ENCODE data around the gene SCRT2. TPM values are rescaled to one million over a fixed set of nuclear protein-coding genes. Genes with fewer than 3 reads are reported as not detected.

Gene SCRT2
- total RNA-seq, 1 donor from 2014 or later, result not detected

GRCh38 chr20:719068-719467, 43.5 kb upstream of the SCRT2 start:
- Histone ChIP-seq H3K27me3 (ENCODE audit: control insufficient read depth, insufficient read depth, low read length) (no peaks in the 10 kb centered on the region), H3K4me3 (ENCODE audit: low read depth, low read length) (no peak overlapping the region), H3K36me3 (ENCODE audit: control insufficient read depth, insufficient read depth, low read length) (no peaks in the 10 kb centered on the region)
- FAIRE-seq (no peak), DNase-seq (ENCODE audit: low read depth) (no peak)
- TF ChIP-seq CTCF (IDR thresholded peaks at IDR 0.05; ENCODE audit: insufficient read depth, low read length, severe bottlenecking), result no peak

- Histone ChIP-seq H3K4me3 (ENCODE audit: low read depth, low read length) (no peak overlapping the region), H3K27me3 (ENCODE audit: control insufficient read depth, insufficient read depth, low read length) (no peaks in the 10 kb centered on the region), H3K36me3 (ENCODE audit: control insufficient read depth, insufficient read depth, low read length) (no peaks in the 10 kb centered on the region)
- FAIRE-seq (no peak), DNase-seq (ENCODE audit: low read depth) (no peak)
- TF ChIP-seq CTCF (IDR thresholded peaks at IDR 0.05; ENCODE audit: insufficient read depth, low read length, severe bottlenecking), result no peak
Observed at GRCh38 chr20:717832-718231, 42.2 kb upstream of the SCRT2 start.

- no peak for TF ChIP-seq CTCF (IDR thresholded peaks at IDR 0.05; ENCODE audit: insufficient read depth, low read length, severe bottlenecking)
Observed at GRCh38 chr20:717271-717670, 41.7 kb upstream of the SCRT2 start.

GRCh38 chr20:714453-714852, 38.9 kb upstream of the SCRT2 start:
- Histone ChIP-seq H3K36me3 (ENCODE audit: control insufficient read depth, insufficient read depth, low read length) (no peaks in the 10 kb centered on the region), H3K4me3 (ENCODE audit: low read depth, low read length) (no peak overlapping the region), H3K27me3 (ENCODE audit: control insufficient read depth, insufficient read depth, low read length) (peaks cover 8% of the 10 kb centered on the region)
- DNase-seq (ENCODE audit: low read depth) (no peak), FAIRE-seq (no peak)
- no peak for TF ChIP-seq CTCF (IDR thresholded peaks at IDR 0.05; ENCODE audit: insufficient read depth, low read length, severe bottlenecking)

More at GRCh38 chr20:717271-717670, 41.7 kb upstream of the SCRT2 start:
- Histone ChIP-seq H3K4me3 (ENCODE audit: low read depth, low read length) (no peak overlapping the region), H3K27me3 (ENCODE audit: control insufficient read depth, insufficient read depth, low read length) (no peaks in the 10 kb centered on the region), H3K36me3 (ENCODE audit: control insufficient read depth, insufficient read depth, low read length) (no peaks in the 10 kb centered on the region)
- DNase-seq (ENCODE audit: low read depth) (no peak), FAIRE-seq (no peak)

GRCh38 chr20:711576-711975, 36.0 kb upstream of the SCRT2 start:
- TF ChIP-seq CTCF (IDR thresholded peaks at IDR 0.05; ENCODE audit: insufficient read depth, low read length, severe bottlenecking), result no peak
- no peak for DNase-seq (ENCODE audit: low read depth)
- Histone ChIP-seq H3K36me3 (ENCODE audit: control insufficient read depth, insufficient read depth, low read length) (no peaks in the 10 kb centered on the region), H3K27me3 (ENCODE audit: control insufficient read depth, insufficient read depth, low read length) (peaks cover 13% of the 10 kb centered on the region), H3K4me3 (ENCODE audit: low read depth, low read length) (no peak overlapping the region)
- FAIRE-seq, result no peak

- Histone ChIP-seq H3K27me3 (ENCODE audit: control insufficient read depth, insufficient read depth, low read length) (peaks cover 13% of the 10 kb centered on the region), H3K4me3 (ENCODE audit: low read depth, low read length) (no peak overlapping the region), H3K36me3 (ENCODE audit: control insufficient read depth, insufficient read depth, low read length) (no peaks in the 10 kb centered on the region)
- TF ChIP-seq CTCF (IDR thresholded peaks at IDR 0.05; ENCODE audit: insufficient read depth, low read length, severe bottlenecking), result no peak
- FAIRE-seq (peak; percentile 28), DNase-seq (ENCODE audit: low read depth) (no peak)
Observed at GRCh38 chr20:710780-711450, 35.3 kb upstream of the SCRT2 start.
